ENCODE measurements around the gene PRSS8. TPM values are rescaled to one million over a fixed set of nuclear protein-coding genes. Genes with fewer than 3 reads are reported as not detected.
"Not testable (repeated sequence)": the region's sequence is repeated elsewhere in the genome, so short reads cannot be mapped to it uniquely, and the experiment has no call there.

Gene PRSS8
- total RNA-seq, 1 donor from 2014 or later: 75.4 TPM

GRCh38 chr16:31157136-31157535, 21.6 kb upstream of the PRSS8 start:
- no peaks in the 10 kb centered on the region for H3K27me3 ChIP-seq (ENCODE audit: low read depth)
- no peaks in the 10 kb centered on the region for H3K9me3 ChIP-seq
- no peaks in the 10 kb centered on the region for H3K4me1 ChIP-seq
- H3K4me3 ChIP-seq: no peak overlapping the region
- TF ChIP-seq, protein P1, sequence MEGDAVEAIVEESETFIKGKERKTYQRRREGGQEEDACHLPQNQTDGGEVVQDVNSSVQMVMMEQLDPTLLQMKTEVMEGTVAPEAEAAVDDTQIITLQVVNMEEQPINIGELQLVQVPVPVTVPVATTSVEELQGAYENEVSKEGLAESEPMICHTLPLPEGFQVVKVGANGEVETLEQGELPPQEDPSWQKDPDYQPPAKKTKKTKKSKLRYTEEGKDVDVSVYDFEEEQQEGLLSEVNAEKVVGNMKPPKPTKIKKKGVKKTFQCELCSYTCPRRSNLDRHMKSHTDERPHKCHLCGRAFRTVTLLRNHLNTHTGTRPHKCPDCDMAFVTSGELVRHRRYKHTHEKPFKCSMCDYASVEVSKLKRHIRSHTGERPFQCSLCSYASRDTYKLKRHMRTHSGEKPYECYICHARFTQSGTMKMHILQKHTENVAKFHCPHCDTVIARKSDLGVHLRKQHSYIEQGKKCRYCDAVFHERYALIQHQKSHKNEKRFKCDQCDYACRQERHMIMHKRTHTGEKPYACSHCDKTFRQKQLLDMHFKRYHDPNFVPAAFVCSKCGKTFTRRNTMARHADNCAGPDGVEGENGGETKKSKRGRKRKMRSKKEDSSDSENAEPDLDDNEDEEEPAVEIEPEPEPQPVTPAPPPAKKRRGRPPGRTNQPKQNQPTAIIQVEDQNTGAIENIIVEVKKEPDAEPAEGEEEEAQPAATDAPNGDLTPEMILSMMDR (IDR thresholded peaks at IDR 0.05): no peak
- ATAC-seq (peak; percentile 59 to 65), DNase-seq (peak; percentile 70)
- no peak overlapping the region for H3K27ac ChIP-seq
- no peaks in the 10 kb centered on the region for H3K36me3 ChIP-seq
- intact Hi-C loops (cut with DNase I): no loop called here

DNA sequence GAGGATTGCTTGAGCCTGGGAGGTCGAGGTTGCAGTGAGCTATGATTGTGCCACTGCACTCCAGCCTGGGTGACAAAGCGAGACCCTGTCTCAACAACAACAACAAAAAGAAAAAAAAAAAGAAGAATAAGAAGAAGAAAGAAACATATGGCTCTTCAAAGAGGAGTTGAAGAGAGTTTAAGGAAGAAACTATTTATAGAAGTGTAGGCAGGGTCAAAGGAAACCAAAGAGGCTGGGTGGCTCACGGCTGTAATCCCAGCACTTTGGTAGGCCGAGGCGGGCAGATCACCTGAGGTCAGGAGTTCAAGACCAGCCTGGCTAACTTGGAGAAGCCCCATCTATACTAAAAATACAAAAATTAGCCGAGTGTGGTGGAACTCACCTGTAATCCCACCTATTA, 15.4 kb upstream of the PRSS8 start:
- H3K27me3 ChIP-seq (ENCODE audit: low read depth); H3K27ac ChIP-seq; intact Hi-C loops (cut with DNase I); H3K9me3 ChIP-seq; DNase-seq; H3K4me3 ChIP-seq; ATAC-seq; H3K36me3 ChIP-seq; H3K4me1 ChIP-seq: not testable (repeated sequence)

- H3K36me3 ChIP-seq: no peaks in the 10 kb centered on the region
- no peak for DNase-seq
- intact Hi-C loops (cut with DNase I): no loop called here
- H3K4me1 ChIP-seq: no peaks in the 10 kb centered on the region
- no peak for ATAC-seq
- H3K27me3 ChIP-seq (ENCODE audit: low read depth): peaks cover 8% of the 10 kb centered on the region
- TF ChIP-seq, protein P1 (IDR thresholded peaks at IDR 0.05): no peak
- no peak within 1 kb of the TSS for H3K27ac ChIP-seq
- H3K9me3 ChIP-seq: no peaks in the 10 kb centered on the region
- no peak within 1 kb of the TSS for H3K4me3 ChIP-seq
Measured at GRCh38 chr16:31149894-31150890, 14.7 kb upstream of the PRSS8 start, which contains the start of gene PRSS36. TSS of gene PRSS36 (minus strand) at chr16:31150066. CDS start at chr16:31150035, 31 bp downstream.

DNA sequence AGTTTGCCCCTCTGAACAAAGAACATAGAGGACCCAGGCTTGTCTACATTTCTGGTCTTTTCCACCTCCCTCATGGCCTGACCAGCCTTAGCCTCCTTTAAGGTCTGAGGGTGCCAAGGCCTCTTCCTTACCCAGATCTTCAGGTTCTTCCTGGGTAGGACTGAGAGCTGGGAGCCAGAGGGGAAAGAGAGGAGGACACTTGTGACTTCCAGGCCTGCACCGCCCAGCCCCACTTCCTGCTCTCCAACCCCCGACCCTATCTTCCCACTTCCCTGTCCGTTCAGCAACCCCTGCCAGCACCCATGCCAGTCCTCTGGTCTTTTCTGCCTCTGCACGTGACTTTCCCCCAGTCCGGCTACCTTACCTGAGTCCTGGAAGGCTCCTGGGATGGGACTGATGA, 13.8 kb upstream of the PRSS8 start:
- no peaks in the 10 kb centered on the region for H3K9me3 ChIP-seq
- peaks cover 8% of the 10 kb centered on the region for H3K27me3 ChIP-seq (ENCODE audit: low read depth)
- ATAC-seq (no peak), DNase-seq (no peak)
- TF ChIP-seq, protein P1 (IDR thresholded peaks at IDR 0.05): no peak
- H3K27ac ChIP-seq: no peak overlapping the region
- intact Hi-C loops (cut with DNase I): no loop called here
- H3K36me3 ChIP-seq: no peaks in the 10 kb centered on the region
- no peak overlapping the region for H3K4me3 ChIP-seq
- no peaks in the 10 kb centered on the region for H3K4me1 ChIP-seq

GRCh38 chr16:31148896-31149295, 13.4 kb upstream of the PRSS8 start:
- Histone ChIP-seq H3K27ac (no peak overlapping the region), H3K4me3 (no peak overlapping the region), H3K9me3 (no peaks in the 10 kb centered on the region), H3K4me1 (no peaks in the 10 kb centered on the region), H3K27me3 (ENCODE audit: low read depth) (peaks cover 8% of the 10 kb centered on the region), H3K36me3 (no peaks in the 10 kb centered on the region)
- TF ChIP-seq, protein P1 (IDR thresholded peaks at IDR 0.05): no peak
- intact Hi-C loops (cut with DNase I): no loop called here
- ATAC-seq (no peak), DNase-seq (no peak)

DNA sequence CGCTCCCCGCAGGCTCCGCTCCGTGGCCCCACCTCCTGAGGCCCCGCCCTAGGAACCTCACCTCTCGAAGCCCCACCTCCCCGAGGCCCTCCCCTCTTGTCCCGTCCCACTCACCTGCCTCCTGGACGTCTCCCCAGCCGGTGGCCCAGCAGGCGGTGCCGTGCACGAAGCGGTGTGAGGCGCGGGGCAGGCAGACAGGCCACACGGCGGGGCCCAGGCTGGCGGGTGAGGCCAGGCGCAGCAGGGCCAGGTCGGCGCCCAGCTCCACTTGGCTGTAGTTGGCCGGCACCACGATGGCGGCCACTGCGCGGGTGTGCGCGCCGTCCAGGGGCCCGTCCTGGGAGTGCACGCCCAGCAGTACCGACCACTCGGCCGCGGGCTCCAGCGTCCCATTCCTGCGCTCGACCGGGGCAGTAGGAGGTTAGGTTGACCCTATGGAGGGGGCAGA, 12.8 kb upstream of the PRSS8 start:
- Histone ChIP-seq H3K9me3 (no peaks in the 10 kb centered on the region), H3K4me3 (peak overlapping the region; percentile 17), H3K4me1 (no peaks in the 10 kb centered on the region), H3K36me3 (no peaks in the 10 kb centered on the region), H3K27ac (no peak overlapping the region), H3K27me3 (ENCODE audit: low read depth) (peaks cover 8% of the 10 kb centered on the region)
- TF ChIP-seq, protein P1 (IDR thresholded peaks at IDR 0.05): no peak
- ATAC-seq (peak; percentile 89 to 94), DNase-seq (peak; percentile 87)
- intact Hi-C loops (cut with DNase I): no loop called here

All from lower lobe of right lung (tissue), 2 donors.